Gastroesophageal sphincter (tissue), 4 donors: ENCODE data around the gene UVRAG. TPM values are rescaled to one million over a fixed set of nuclear protein-coding genes. Genes with fewer than 3 reads are reported as not detected.

ENCODE experiments used
- ATAC-seq: fragments of 150-250 bp; one replicate; pipeline ENCODE4 v1.9.1; 2016; ENCODE audit warnings: mild to moderate bottlenecking, moderate library complexity
- H3K27ac ChIP-seq, 4 donors: fragments of 200-600 bp; sonication (generic) in 3 of 4; 1 replicate in 3 of 4; 2 replicates in 1 of 4; pipeline ENCODE4 v1.5.1; 2016 to 2019
- H3K27me3 ChIP-seq: fragments of 200-600 bp; sonication (generic); one replicate; pipeline ENCODE4 v1.5.1; 2019
- H3K36me3 ChIP-seq, 2 donors: fragments of 200-600 bp; sonication (generic); one replicate each; pipeline ENCODE4 v1.5.1; 2019; ENCODE audit warnings: control low read depth in 1 of 2
- H3K4me1 ChIP-seq, 3 donors: fragments of 200-600 bp; sonication (generic); 1 replicate in 2 of 3; 2 replicates in 1 of 3; pipeline ENCODE4 v1.5.1; 2016 to 2019; ENCODE audit warnings: control low read depth in 2 of 3
- H3K4me3 ChIP-seq, 2 donors: fragments of 200-600 bp; sonication (generic); one replicate each; pipeline ENCODE4 v1.5.1; 2019; ENCODE audit warnings: mild to moderate bottlenecking in 1 of 2, moderate library complexity in 1 of 2
- H3K9me3 ChIP-seq, 3 donors: fragments of 200-600 bp; sonication (generic); one replicate each; pipeline ENCODE4 v1.5.1; 2017 to 2019; ENCODE audit warnings: control low read depth in 2 of 3
- EP300 ChIP-seq: sonication (generic); formaldehyde crosslinking; IDR thresholded peaks from one replicate; pipeline ENCODE4 v1.6.1; 2017; ENCODE audit warnings: antibody characterized with exemption, mild to moderate bottlenecking
- POLR2A ChIP-seq, 2 donors: fragments of 450-650 bp; IDR thresholded peaks; one replicate each; pipeline ENCODE4 v1.6.1; 2017; ENCODE audit warnings: antibody characterized with exemption in 2 of 2, mild to moderate bottlenecking in 2 of 2, moderate library complexity in 1 of 2
- POLR2AphosphoS5 ChIP-seq: sonication (generic); formaldehyde crosslinking; IDR thresholded peaks from one replicate; pipeline ENCODE4 v1.6.1; 2017; ENCODE audit warnings: antibody characterized with exemption
- WGBS, 2 donors: methylation state at CpG; one replicate each; pipeline ENCODE4 v1.1.5; 2018; ENCODE audit warnings: low coverage in 1 of 2; 5-methylcytosine and 5-hydroxymethylcytosine counted together
- total RNA-seq, 4 donors: library from RNA; depleted of rRNA; stranded (reverse); fragments of >200 nt; gene quantifications; one replicate each; pipeline ENCODE4 v1.1.0, GENCODE V29; 2016
- TF ChIP-seq, protein P1 (sequence below), 4 experiments: fragments of 200-600 bp in 2 of 4; fragments of 450-650 bp in 2 of 4; sonication (generic) in 1 of 4; IDR thresholded peaks; one replicate each; pipeline ENCODE4 v1.5.1; 2017 to 2019; ENCODE audit warnings: antibody characterized with exemption in 4 of 4, mild to moderate bottlenecking in 2 of 4, moderate library complexity in 2 of 4

UVRAG gene
- total RNA-seq, 4 donors from 2014 or later, result 28.1 to 50.1 (median 34.7) TPM

GRCh38 chr11:76047231-76047630, 232.2 kb downstream of the UVRAG start:
- TF ChIP-seq, protein P1, sequence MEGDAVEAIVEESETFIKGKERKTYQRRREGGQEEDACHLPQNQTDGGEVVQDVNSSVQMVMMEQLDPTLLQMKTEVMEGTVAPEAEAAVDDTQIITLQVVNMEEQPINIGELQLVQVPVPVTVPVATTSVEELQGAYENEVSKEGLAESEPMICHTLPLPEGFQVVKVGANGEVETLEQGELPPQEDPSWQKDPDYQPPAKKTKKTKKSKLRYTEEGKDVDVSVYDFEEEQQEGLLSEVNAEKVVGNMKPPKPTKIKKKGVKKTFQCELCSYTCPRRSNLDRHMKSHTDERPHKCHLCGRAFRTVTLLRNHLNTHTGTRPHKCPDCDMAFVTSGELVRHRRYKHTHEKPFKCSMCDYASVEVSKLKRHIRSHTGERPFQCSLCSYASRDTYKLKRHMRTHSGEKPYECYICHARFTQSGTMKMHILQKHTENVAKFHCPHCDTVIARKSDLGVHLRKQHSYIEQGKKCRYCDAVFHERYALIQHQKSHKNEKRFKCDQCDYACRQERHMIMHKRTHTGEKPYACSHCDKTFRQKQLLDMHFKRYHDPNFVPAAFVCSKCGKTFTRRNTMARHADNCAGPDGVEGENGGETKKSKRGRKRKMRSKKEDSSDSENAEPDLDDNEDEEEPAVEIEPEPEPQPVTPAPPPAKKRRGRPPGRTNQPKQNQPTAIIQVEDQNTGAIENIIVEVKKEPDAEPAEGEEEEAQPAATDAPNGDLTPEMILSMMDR (IDR thresholded peaks at IDR 0.05), result no peak
- TF ChIP-seq EP300, result no peak
- TF ChIP-seq POLR2AphosphoS5, result no peak
- TF ChIP-seq POLR2A (IDR thresholded peaks at IDR 0.05), result no peak
- Histone ChIP-seq H3K36me3 (no peaks in the 10 kb centered on the region), H3K4me3 (no peak overlapping the region), H3K27me3 (no peaks in the 10 kb centered on the region), H3K4me1 (no peaks in the 10 kb centered on the region), H3K9me3 (no peaks in the 10 kb centered on the region), H3K27ac (no peak overlapping the region)
- no peak for ATAC-seq
- WGBS, 2 donors, result 89% methylated on average over 1 of the region's 1 CpG; no CpG with 5 or more reads in 1 of the 2 donors

- H3K27me3 ChIP-seq, result no peaks in the 10 kb centered on the region
- H3K36me3 ChIP-seq, result no peaks in the 10 kb centered on the region
- TF ChIP-seq POLR2A (IDR thresholded peaks at IDR 0.05), result no peak
- no peak for TF ChIP-seq POLR2AphosphoS5
- TF ChIP-seq, protein P1 (IDR thresholded peaks at IDR 0.05), result no peak
- no peak for TF ChIP-seq EP300
- no peak overlapping the region for H3K27ac ChIP-seq
- H3K4me1 ChIP-seq, result no peaks in the 10 kb centered on the region
- no peak for ATAC-seq
- no peaks in the 10 kb centered on the region for H3K9me3 ChIP-seq
- no peak overlapping the region for H3K4me3 ChIP-seq
Observed at GRCh38 chr11:76047766-76048165, 232.8 kb downstream of the UVRAG start.

DNA sequence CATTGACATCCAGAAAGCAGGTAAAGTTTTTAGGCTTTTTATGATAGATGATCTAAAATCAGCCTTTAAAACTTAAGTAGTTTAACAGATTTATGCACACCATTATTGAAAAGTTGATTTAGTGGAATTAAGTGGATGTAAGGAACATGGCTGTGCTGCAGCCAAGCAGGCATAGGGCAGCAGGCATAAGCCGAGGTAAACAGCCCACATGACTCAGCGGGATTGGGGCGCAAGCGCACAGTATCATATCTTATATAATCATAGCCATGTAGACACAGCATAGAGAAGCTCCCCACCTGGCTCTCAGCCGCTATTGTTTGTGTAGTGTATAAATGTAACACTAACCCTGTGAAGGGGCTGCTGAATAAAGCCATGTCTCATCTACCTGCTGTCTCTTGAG, 233.8 kb downstream of the UVRAG start:
- Histone ChIP-seq H3K27ac (no peak overlapping the region), H3K36me3 (no peaks in the 10 kb centered on the region), H3K9me3 (no peaks in the 10 kb centered on the region), H3K27me3 (no peaks in the 10 kb centered on the region), H3K4me1 (no peaks in the 10 kb centered on the region), H3K4me3 (no peak overlapping the region)
- TF ChIP-seq POLR2AphosphoS5, result no peak
- ATAC-seq, result no peak
- 94 to 100% methylated on average over 4 to 5 of the region's 5 CpGs for WGBS, 2 donors

GRCh38 chr11:76049511-76049910, 234.5 kb downstream of the UVRAG start:
- WGBS, 2 donors, result 84 to 92% methylated on average over 3 of the region's 3 CpGs
- no peak overlapping the region for H3K27ac ChIP-seq
- no peaks in the 10 kb centered on the region for H3K36me3 ChIP-seq
- H3K27me3 ChIP-seq, result no peaks in the 10 kb centered on the region
- no peaks in the 10 kb centered on the region for H3K4me1 ChIP-seq
- no peak for ATAC-seq
- TF ChIP-seq POLR2AphosphoS5, result no peak
- no peak for TF ChIP-seq EP300
- no peak for TF ChIP-seq POLR2A (IDR thresholded peaks at IDR 0.05)
- TF ChIP-seq, protein P1 (IDR thresholded peaks at IDR 0.05), result no peak
- no peaks in the 10 kb centered on the region for H3K9me3 ChIP-seq
- H3K4me3 ChIP-seq, result no peak overlapping the region

- 95% methylated on average over 2 of the region's 2 CpGs for WGBS, 2 donors
- no peak for ATAC-seq
- no peaks in the 10 kb centered on the region for H3K36me3 ChIP-seq
- no peak overlapping the region for H3K27ac ChIP-seq
- no peak for TF ChIP-seq POLR2AphosphoS5
- TF ChIP-seq EP300, result no peak
- TF ChIP-seq POLR2A (IDR thresholded peaks at IDR 0.05), result no peak
- no peaks in the 10 kb centered on the region for H3K9me3 ChIP-seq
- no peak overlapping the region for H3K4me3 ChIP-seq
- H3K4me1 ChIP-seq, result no peaks in the 10 kb centered on the region
- H3K27me3 ChIP-seq, result no peaks in the 10 kb centered on the region
Observed at GRCh38 chr11:76051937-76052336, 236.9 kb downstream of the UVRAG start.

DNA sequence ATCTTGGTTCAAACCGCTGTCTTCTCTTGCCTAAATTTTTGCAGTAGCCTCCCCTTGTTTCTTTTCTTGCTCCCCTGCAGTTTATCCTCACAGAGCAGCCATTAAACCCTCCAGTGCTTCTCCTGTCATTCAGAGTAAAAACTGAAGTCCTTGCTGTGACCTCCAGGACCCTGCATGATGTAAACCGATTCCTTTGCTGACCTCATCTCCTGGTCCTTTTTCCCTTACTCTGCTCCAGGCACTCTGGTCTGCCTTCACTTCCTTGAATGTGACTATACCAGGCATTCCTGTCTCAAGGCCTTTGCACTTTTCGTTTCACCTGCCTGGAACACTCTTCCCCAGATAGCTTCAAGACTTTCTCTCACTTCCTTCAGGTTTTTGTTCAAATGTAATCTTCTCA, 239.3 kb downstream of the UVRAG start:
- TF ChIP-seq POLR2A (IDR thresholded peaks at IDR 0.05) (no peak), EP300 (no peak), POLR2AphosphoS5 (no peak)
- TF ChIP-seq, protein P1 (IDR thresholded peaks at IDR 0.05), result no peak
- Histone ChIP-seq H3K27me3 (no peaks in the 10 kb centered on the region), H3K27ac (no peak overlapping the region), H3K36me3 (no peaks in the 10 kb centered on the region), H3K4me1 (no peaks in the 10 kb centered on the region), H3K4me3 (no peak overlapping the region), H3K9me3 (no peaks in the 10 kb centered on the region)
- no peak for ATAC-seq
- 80 to 86% methylated on average over 1 to 3 of the region's 3 CpGs for WGBS, 2 donors
